ENCODE data around the gene MMP10.

Gene MMP10

GRCh38 chr11:102783016-102783415 is 2.6 kb upstream of the MMP10 start:
- H3K27me3 ChIP-seq (ENCODE audit: insufficient read depth, low read length) = peaks cover 7% of the 10 kb centered on the region; the same call in 1 of the 2 replicates
- H3K4me1 ChIP-seq (ENCODE audit: control insufficient read depth, insufficient read depth, low read length, unreplicated experiment) = peaks cover 6% of the 10 kb centered on the region
- H2AFZ ChIP-seq (ENCODE audit: low read length, unreplicated experiment) = no peak overlapping the region
- H3K4me3 ChIP-seq (ENCODE audit: low read depth, low read length) = no peak overlapping the region
- no peaks in the 10 kb centered on the region for H3K36me3 ChIP-seq (ENCODE audit: insufficient read depth, low read length)
- H3K27ac ChIP-seq (ENCODE audit: low read depth, low read length) = no peak overlapping the region
- H3K79me2 ChIP-seq (ENCODE audit: control insufficient read depth, insufficient read depth, low read length, unreplicated experiment) = no peaks in the 10 kb centered on the region

- H3K4me1 ChIP-seq (ENCODE audit: control insufficient read depth, insufficient read depth, low read length, unreplicated experiment) = peaks cover 6% of the 10 kb centered on the region
- no peak overlapping the region for H3K4me3 ChIP-seq (ENCODE audit: low read depth, low read length)
- no peaks in the 10 kb centered on the region for H3K79me2 ChIP-seq (ENCODE audit: control insufficient read depth, insufficient read depth, low read length, unreplicated experiment)
- H2AFZ ChIP-seq (ENCODE audit: low read length, unreplicated experiment) = no peak overlapping the region
- H3K36me3 ChIP-seq (ENCODE audit: insufficient read depth, low read length) = no peaks in the 10 kb centered on the region
- H3K27me3 ChIP-seq (ENCODE audit: insufficient read depth, low read length) = peaks cover 7% of the 10 kb centered on the region; the same call in 1 of the 2 replicates
- H3K27ac ChIP-seq (ENCODE audit: low read depth, low read length) = no peak overlapping the region
Observed at GRCh38 chr11:102781676-102782075, 1.2 kb upstream of the MMP10 start.

DNA sequence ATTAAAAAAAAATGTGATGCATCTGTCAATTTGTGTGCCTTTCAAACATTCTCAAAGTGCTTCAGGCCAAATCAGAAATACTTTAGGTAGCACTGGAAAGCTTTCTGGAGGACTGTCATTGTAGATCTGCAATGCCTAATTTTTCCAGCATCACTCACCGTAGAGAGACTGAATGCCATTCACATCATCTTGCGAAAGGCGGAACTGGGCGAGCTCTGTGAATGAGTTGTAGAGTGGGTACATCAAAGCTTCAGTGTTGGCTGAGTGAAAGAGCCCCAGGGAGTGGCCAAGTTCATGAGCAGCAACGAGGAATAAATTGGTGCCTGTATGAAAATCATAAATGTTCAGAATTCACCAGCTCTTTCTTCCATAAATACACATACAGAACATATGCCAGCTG is 4.0 kb downstream of the MMP10 start:
- Histone ChIP-seq H3K27me3 (ENCODE audit: insufficient read depth, low read length) (peaks cover 7% of the 10 kb centered on the region; the same call in 1 of the 2 replicates), H2AFZ (ENCODE audit: low read length, unreplicated experiment) (no peak overlapping the region), H3K4me1 (ENCODE audit: control insufficient read depth, insufficient read depth, low read length, unreplicated experiment) (peaks cover 6% of the 10 kb centered on the region), H3K79me2 (ENCODE audit: control insufficient read depth, insufficient read depth, low read length, unreplicated experiment) (no peaks in the 10 kb centered on the region), H3K36me3 (ENCODE audit: insufficient read depth, low read length) (no peaks in the 10 kb centered on the region), H3K27ac (ENCODE audit: low read depth, low read length) (no peak overlapping the region), H3K4me3 (ENCODE audit: low read depth, low read length) (no peak overlapping the region)

GRCh38 chr11:102773386-102773785 is 7.0 kb downstream of the MMP10 start:
- no peak overlapping the region for H2AFZ ChIP-seq (ENCODE audit: low read length, unreplicated experiment)
- H3K4me3 ChIP-seq (ENCODE audit: low read depth, low read length) = no peak overlapping the region
- no peaks in the 10 kb centered on the region for H3K79me2 ChIP-seq (ENCODE audit: control insufficient read depth, insufficient read depth, low read length, unreplicated experiment)
- no peaks in the 10 kb centered on the region for H3K4me1 ChIP-seq (ENCODE audit: control insufficient read depth, insufficient read depth, low read length, unreplicated experiment)
- no peak overlapping the region for H3K27ac ChIP-seq (ENCODE audit: low read depth, low read length)
- H3K36me3 ChIP-seq (ENCODE audit: insufficient read depth, low read length) = no peaks in the 10 kb centered on the region
- H3K27me3 ChIP-seq (ENCODE audit: insufficient read depth, low read length) = peaks cover 8% of the 10 kb centered on the region; the same call in 1 of the 2 replicates

DNA sequence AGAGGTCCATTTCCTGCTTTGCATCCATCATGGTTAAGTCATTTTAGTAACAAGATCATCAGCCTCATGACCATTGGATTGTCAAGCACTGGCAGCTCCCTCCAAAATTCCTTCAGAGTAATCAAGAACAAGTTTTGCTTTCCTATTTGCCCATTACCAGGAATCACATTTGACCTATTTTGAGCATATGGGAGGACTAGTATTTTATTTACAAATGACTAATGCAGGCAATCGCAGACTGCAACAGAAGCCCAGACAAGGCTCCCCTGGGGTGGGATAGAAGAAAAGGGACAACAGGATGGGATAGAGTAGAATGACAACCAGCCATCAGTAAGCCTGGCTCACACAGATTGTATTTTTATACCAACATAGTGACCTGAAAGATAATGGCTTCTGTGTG is 9.1 kb downstream of the MMP10 start:
- H3K4me3 ChIP-seq (ENCODE audit: low read depth, low read length) = no peak overlapping the region
- H3K27me3 ChIP-seq (ENCODE audit: insufficient read depth, low read length) = peaks cover 21% of the 10 kb centered on the region
- no peak overlapping the region for H2AFZ ChIP-seq (ENCODE audit: low read length, unreplicated experiment)
- H3K4me1 ChIP-seq (ENCODE audit: control insufficient read depth, insufficient read depth, low read length, unreplicated experiment) = no peaks in the 10 kb centered on the region
- no peaks in the 10 kb centered on the region for H3K79me2 ChIP-seq (ENCODE audit: control insufficient read depth, insufficient read depth, low read length, unreplicated experiment)
- H3K36me3 ChIP-seq (ENCODE audit: insufficient read depth, low read length) = no peaks in the 10 kb centered on the region
- H3K27ac ChIP-seq (ENCODE audit: low read depth, low read length) = no peak overlapping the region

DNA sequence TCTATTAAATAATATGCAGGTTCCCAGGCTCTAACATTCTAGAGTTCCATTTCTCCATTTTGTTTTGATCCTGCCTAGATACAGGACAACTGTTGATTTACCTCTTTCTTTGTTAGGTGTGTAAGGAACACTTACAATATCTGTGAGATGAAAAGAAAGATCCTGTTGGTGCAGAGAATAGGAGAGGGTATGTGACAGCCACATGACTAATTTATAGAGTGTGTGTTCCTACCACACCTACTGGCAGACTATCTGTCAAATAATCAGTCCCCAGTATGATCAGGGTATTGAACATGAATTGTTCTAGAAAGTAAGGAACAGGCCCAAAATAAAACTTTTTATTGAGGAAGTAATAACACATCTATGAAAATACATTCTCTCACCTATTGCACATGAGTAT is 10.2 kb downstream of the MMP10 start:
- no peaks in the 10 kb centered on the region for H3K4me1 ChIP-seq (ENCODE audit: control insufficient read depth, insufficient read depth, low read length, unreplicated experiment)
- no peak overlapping the region for H2AFZ ChIP-seq (ENCODE audit: low read length, unreplicated experiment)
- no peaks in the 10 kb centered on the region for H3K79me2 ChIP-seq (ENCODE audit: control insufficient read depth, insufficient read depth, low read length, unreplicated experiment)
- H3K27me3 ChIP-seq (ENCODE audit: insufficient read depth, low read length) = peaks cover 33% of the 10 kb centered on the region
- H3K36me3 ChIP-seq (ENCODE audit: insufficient read depth, low read length) = no peaks in the 10 kb centered on the region
- no peak overlapping the region for H3K4me3 ChIP-seq (ENCODE audit: low read depth, low read length)
- H3K27ac ChIP-seq (ENCODE audit: low read depth, low read length) = no peak overlapping the region

DNA sequence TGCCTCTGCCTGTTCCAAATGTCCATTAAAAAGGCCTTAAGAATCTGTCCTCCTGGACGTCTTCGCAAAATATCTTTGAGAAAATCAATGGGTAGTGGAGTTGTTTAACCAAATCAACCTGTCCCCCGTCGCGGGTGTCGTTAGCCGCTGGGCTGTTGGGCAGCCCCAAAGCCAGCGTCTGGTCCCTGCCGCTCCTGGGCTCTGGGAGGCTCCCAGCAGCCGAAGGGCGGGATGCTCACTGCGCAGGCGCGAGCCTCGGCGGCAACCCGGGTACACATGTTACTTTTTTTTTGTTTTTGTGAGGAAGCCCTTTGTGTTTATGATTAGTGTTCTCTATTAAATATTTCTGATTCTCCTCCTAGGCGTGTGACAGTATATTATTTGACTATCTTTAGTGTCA is 12.6 kb downstream of the MMP10 start:
- Histone ChIP-seq H3K4me3 (ENCODE audit: low read depth, low read length) (no peak overlapping the region), H2AFZ (ENCODE audit: low read length, unreplicated experiment) (no peak overlapping the region), H3K36me3 (ENCODE audit: insufficient read depth, low read length) (no peaks in the 10 kb centered on the region), H3K27me3 (ENCODE audit: insufficient read depth, low read length) (peaks cover 41% of the 10 kb centered on the region), H3K27ac (ENCODE audit: low read depth, low read length) (no peak overlapping the region), H3K4me1 (ENCODE audit: control insufficient read depth, insufficient read depth, low read length, unreplicated experiment) (peaks cover 11% of the 10 kb centered on the region), H3K79me2 (ENCODE audit: control insufficient read depth, insufficient read depth, low read length, unreplicated experiment) (no peaks in the 10 kb centered on the region)

DNA sequence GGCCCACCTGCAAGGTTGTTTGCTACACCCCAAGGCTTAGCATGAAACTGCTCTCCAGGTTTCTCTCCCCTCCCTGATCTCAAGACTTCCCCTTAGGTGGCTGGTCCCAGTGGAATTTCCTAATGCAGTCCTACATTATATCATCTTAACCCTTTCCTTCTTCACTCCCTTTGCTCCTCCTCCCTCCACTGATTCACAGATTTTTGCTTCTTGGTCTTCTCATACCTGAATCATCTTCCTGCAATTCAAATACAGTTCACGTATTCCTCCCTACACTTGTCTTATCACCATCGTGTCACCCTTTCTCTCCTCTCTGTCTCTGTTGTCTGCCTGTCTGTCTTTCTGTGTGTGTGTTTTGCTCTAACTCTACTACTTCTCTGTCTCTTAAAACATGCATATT is 17.0 kb downstream of the MMP10 start:
- Histone ChIP-seq H3K79me2 (ENCODE audit: control insufficient read depth, insufficient read depth, low read length, unreplicated experiment) (no peaks in the 10 kb centered on the region), H3K27ac (ENCODE audit: low read depth, low read length) (no peak overlapping the region), H3K4me3 (ENCODE audit: low read depth, low read length) (no peak overlapping the region), H3K36me3 (ENCODE audit: insufficient read depth, low read length) (no peaks in the 10 kb centered on the region), H2AFZ (ENCODE audit: low read length, unreplicated experiment) (no peak overlapping the region), H3K4me1 (ENCODE audit: control insufficient read depth, insufficient read depth, low read length, unreplicated experiment) (peaks cover 36% of the 10 kb centered on the region), H3K27me3 (ENCODE audit: insufficient read depth, low read length) (peaks cover 45% of the 10 kb centered on the region)

GRCh38 chr11:102762361-102762767 is 18.1 kb downstream of the MMP10 start:
- H3K79me2 ChIP-seq (ENCODE audit: control insufficient read depth, insufficient read depth, low read length, unreplicated experiment) = no peaks in the 10 kb centered on the region
- H3K4me1 ChIP-seq (ENCODE audit: control insufficient read depth, insufficient read depth, low read length, unreplicated experiment) = peaks cover 38% of the 10 kb centered on the region
- H3K27me3 ChIP-seq (ENCODE audit: insufficient read depth, low read length) = peaks cover 44% of the 10 kb centered on the region
- no peak overlapping the region for H2AFZ ChIP-seq (ENCODE audit: low read length, unreplicated experiment)
- no peaks in the 10 kb centered on the region for H3K36me3 ChIP-seq (ENCODE audit: insufficient read depth, low read length)
- no peak overlapping the region for H3K4me3 ChIP-seq (ENCODE audit: low read depth, low read length)
- no peak overlapping the region for H3K27ac ChIP-seq (ENCODE audit: low read depth, low read length)

DNA sequence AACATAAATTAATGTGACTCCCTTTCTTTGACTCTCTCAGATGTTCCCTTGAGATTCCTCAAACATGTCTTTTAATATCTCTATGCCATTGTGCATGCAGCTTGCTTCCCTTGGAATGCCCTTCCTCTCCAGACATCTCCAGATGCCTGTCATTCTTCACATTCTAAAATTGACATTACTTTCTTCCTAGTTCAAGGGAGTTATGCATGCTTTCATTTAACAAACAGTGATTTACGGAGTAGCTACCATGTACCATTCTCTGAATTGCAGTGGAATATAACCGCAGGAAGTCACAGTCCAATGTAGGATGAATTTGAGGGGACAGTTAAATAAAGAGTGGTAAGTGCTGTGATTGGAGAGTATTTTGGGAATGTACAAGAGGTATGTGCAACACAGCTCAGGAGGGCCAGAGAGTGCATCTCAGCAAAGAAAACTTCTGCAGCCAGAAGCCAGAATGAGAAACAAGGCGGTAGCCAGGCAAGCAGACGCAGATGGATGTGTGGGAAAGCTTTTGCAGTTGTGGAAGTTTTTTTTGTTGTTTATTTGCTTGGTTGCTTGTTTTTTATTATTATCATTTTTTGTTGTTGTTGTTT is 18.7 kb downstream of the MMP10 start:
- H3K4me3 ChIP-seq (ENCODE audit: low read depth, low read length) = no peak overlapping the region
- H3K79me2 ChIP-seq (ENCODE audit: control insufficient read depth, insufficient read depth, low read length, unreplicated experiment) = no peaks in the 10 kb centered on the region
- H3K4me1 ChIP-seq (ENCODE audit: control insufficient read depth, insufficient read depth, low read length, unreplicated experiment) = peaks cover 38% of the 10 kb centered on the region
- H3K36me3 ChIP-seq (ENCODE audit: insufficient read depth, low read length) = no peaks in the 10 kb centered on the region
- no peak overlapping the region for H2AFZ ChIP-seq (ENCODE audit: low read length, unreplicated experiment)
- H3K27me3 ChIP-seq (ENCODE audit: insufficient read depth, low read length) = peaks cover 45% of the 10 kb centered on the region
- H3K27ac ChIP-seq (ENCODE audit: low read depth, low read length) = no peak overlapping the region

DNA sequence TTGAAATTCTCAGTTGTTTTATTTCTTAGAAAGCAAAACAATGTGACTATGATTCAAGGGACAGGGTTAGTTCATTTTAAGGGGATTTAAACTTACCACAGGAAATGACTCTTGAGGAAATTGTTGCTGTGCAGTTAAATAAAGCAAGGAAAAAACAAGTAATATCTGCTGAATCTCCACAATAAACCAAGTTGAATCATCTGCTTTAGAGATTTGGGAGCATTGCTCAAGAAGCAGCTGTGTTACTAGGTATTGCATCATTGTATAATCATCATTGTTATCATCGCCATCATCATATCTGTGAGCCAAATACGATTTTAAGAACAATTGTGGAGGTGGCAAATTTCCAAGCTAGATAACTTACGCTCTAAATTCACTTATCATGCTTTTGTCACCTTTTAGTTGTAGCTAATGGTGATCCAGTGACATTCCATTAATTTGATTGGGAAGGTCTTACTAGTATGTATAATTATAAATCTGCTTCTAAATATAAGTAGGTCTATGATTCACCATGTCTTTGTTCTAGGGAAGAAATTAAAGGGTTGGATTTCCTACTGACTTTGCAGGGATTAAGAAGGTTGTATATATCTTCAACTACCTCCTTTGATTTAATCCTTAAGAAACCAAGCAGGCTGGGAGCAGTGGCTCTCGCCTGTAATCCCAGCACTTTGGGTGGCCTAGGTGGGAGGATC is 19.9 kb downstream of the MMP10 start:
- H3K36me3 ChIP-seq (ENCODE audit: insufficient read depth, low read length) = no peaks in the 10 kb centered on the region
- H3K4me1 ChIP-seq (ENCODE audit: control insufficient read depth, insufficient read depth, low read length, unreplicated experiment) = peaks cover 38% of the 10 kb centered on the region
- H2AFZ ChIP-seq (ENCODE audit: low read length, unreplicated experiment) = no peak overlapping the region
- no peak overlapping the region for H3K4me3 ChIP-seq (ENCODE audit: low read depth, low read length)
- H3K27me3 ChIP-seq (ENCODE audit: insufficient read depth, low read length) = peaks cover 42% of the 10 kb centered on the region
- no peaks in the 10 kb centered on the region for H3K79me2 ChIP-seq (ENCODE audit: control insufficient read depth, insufficient read depth, low read length, unreplicated experiment)
- peak overlapping the region; percentile 63 for H3K27ac ChIP-seq (ENCODE audit: low read depth, low read length)
